Measurements from ENCODE around the gene ARHGEF7. TPM values are rescaled to one million over a fixed set of nuclear protein-coding genes. Genes with fewer than 3 reads are reported as not detected.
A peak's percentile ranks its signal among the peaks of the same experiment; 100 is the strongest.

Gene ARHGEF7
- total and polyA plus RNA-seq, 2 experiments from 2014 or later, result 23.6 to 58.9 TPM

DNA sequence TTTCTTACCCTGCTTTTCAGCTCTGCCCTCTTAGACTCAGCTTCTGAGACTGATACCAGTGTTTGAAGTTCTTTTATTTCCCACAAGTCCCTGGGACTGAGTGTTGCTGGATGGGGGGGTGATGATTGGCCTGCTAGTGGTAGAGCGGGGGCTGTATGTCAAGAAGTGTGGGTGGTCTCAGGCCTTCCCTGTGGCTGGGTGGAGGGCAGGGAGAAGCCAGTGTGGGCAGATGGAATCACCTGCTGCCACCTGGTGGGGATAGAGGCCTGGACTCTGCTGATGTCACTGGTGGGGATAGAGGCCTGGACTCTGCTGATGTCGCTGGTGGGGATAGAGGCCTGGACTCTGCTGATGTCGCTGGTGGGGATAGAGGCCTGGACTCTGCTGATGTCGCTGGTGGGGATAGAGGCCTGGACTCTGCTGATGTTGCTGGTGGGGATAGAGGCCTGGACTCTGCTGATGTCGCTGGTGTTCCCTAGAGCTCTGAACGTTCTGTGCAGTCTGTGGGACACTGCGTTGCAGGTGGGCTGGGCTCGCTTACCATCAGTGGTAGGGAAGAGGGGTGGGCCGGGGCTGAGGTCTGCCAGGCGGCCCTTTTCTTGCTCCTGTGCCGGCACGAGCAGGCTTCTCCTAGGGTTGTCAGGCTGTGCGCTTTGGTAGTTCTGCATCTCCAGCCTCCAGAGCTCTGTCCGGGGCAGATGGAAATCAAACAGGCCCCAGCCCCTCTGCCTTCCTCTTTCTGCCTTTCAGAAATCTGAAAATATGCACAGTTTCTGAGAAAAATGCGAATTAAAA is 101.3 kb downstream of the ARHGEF7 start:
- H3K79me2 ChIP-seq (replicated peaks; ENCODE audit: insufficient read depth), result peaks cover 84% of the 10 kb centered on the region
- H3K36me3 ChIP-seq (ENCODE audit: insufficient read depth), result no peaks in the 10 kb centered on the region
- no peak overlapping the region for H2AFZ ChIP-seq
- H3K27ac ChIP-seq (ENCODE audit: low read depth), result no peak overlapping the region
- no peaks in the 10 kb centered on the region for H3K9me2 ChIP-seq (ENCODE audit: insufficient read depth)
- H3F3A ChIP-seq (replicated peaks; ENCODE audit: low read depth), result peaks cover 4% of the 10 kb centered on the region; the same call in 1 of the 2 replicates
- Mint-ChIP-seq H3K36me3 (ENCODE audit: low read depth) (0 out of 3 replicates have a peak, but pooled peaks cover 2% of the 10 kb centered on the region), H3K9me3 (no peaks in the 10 kb centered on the region; the same call in 2 of the 3 replicates), H3K27ac (peak overlapping the region; percentile 87), H3K4me3 (peak overlapping the region; percentile 48; the same call in 2 of the 3 replicates), H3K27me3 (ENCODE audit: insufficient read depth, low read depth, poor library complexity) (peaks cover 25% of the 10 kb centered on the region), H3K4me1 (peaks cover 87% of the 10 kb centered on the region)
- no peak overlapping the region for H3K4me3 ChIP-seq
- H3K27me3 ChIP-seq (ENCODE audit: insufficient read depth), result no peaks in the 10 kb centered on the region
- H3K4me2 ChIP-seq, result peak overlapping the region; percentile 64
- DNase-seq (ENCODE audit: low spot score), result peak; percentile 64
- TF ChIP-seq CTCF (conservative IDR thresholded peaks at IDR 0.05; ENCODE audit: low read depth in 2 of 2) (peak; percentile 44 to 81), ZNF114 (CRISPR knock-in tag; IDR thresholded peaks at IDR 0.05) (no peak)
- ATAC-seq, result peak; percentile 53
- H3K4me1 ChIP-seq (ENCODE audit: insufficient read depth), result peaks cover 72% of the 10 kb centered on the region
- H4K20me1 ChIP-seq (replicated peaks; ENCODE audit: insufficient read depth), result peaks cover 21% of the 10 kb centered on the region

- no peak overlapping the region; the same call in 1 of the 2 replicates for H3K27ac Mint-ChIP-seq
- H3K4me3 Mint-ChIP-seq, result no peak overlapping the region
- no peak for TF ChIP-seq STAT1 (IDR thresholded peaks at IDR 0.05; ENCODE audit: unreplicated experiment)
- no peak for TF ChIP-seq CREB1 (CRISPR knock-in tag; IDR thresholded peaks at IDR 0.05; ENCODE audit: low read depth)
- TF ChIP-seq NANOG (IDR thresholded peaks at IDR 0.05; ENCODE audit: borderline replicate concordance), result no peak
- no peak for TF ChIP-seq CTCF (conservative IDR thresholded peaks at IDR 0.05; ENCODE audit: low read depth in 2 of 2)
- TF ChIP-seq ZNF114 (CRISPR knock-in tag; IDR thresholded peaks at IDR 0.05), result no peak
- no peak overlapping the region for H2AFZ ChIP-seq
- DNase-seq (ENCODE audit: low spot score), result no peak
- H3K4me1 Mint-ChIP-seq, result peaks cover 74% of the 10 kb centered on the region
- no peak overlapping the region for H3K27ac ChIP-seq (ENCODE audit: low read depth)
- H3K79me2 ChIP-seq (replicated peaks; ENCODE audit: insufficient read depth), result peaks cover 73% of the 10 kb centered on the region
- peaks cover 61% of the 10 kb centered on the region for H3K4me1 ChIP-seq (ENCODE audit: insufficient read depth)
- no peaks in the 10 kb centered on the region for H3K36me3 ChIP-seq (ENCODE audit: insufficient read depth)
- no peaks in the 10 kb centered on the region for H3K27me3 ChIP-seq (ENCODE audit: insufficient read depth)
- H4K20me1 ChIP-seq (replicated peaks; ENCODE audit: insufficient read depth), result peaks cover 25% of the 10 kb centered on the region
- H3F3A ChIP-seq (replicated peaks; ENCODE audit: low read depth), result peaks cover 4% of the 10 kb centered on the region; the same call in 1 of the 2 replicates
- peaks cover 2% of the 10 kb centered on the region; the same call in 1 of the 3 replicates for H3K36me3 Mint-ChIP-seq (ENCODE audit: low read depth)
- H3K27me3 Mint-ChIP-seq (ENCODE audit: insufficient read depth, low read depth, poor library complexity), result peaks cover 25% of the 10 kb centered on the region
- no peak overlapping the region for H3K4me3 ChIP-seq
- H3K9me3 Mint-ChIP-seq, result no peaks in the 10 kb centered on the region
- ATAC-seq, result no peak
- H3K4me2 ChIP-seq, result peak overlapping the region; percentile 71
- no peaks in the 10 kb centered on the region for H3K9me2 ChIP-seq (ENCODE audit: insufficient read depth)
Measured at GRCh38 chr13:111217641-111218040, 102.5 kb downstream of the ARHGEF7 start.

Measured in GM23338 (cell line).